ENCODE data around the gene CLEC3A. TPM values are rescaled to one million over a fixed set of nuclear protein-coding genes. Genes with fewer than 3 reads are reported as not detected.
"Not testable (repeated sequence)": the region's sequence is repeated elsewhere in the genome, so short reads cannot be mapped to it uniquely, and the experiment has no call there.

CLEC3A gene
- polyA plus RNA-seq (ENCODE audit: insufficient read length): not detected
- long read RNA-seq, donor 1: 0 reads
- long read RNA-seq, donor 2: 0 reads
- long read RNA-seq, donor 3: 0 reads
- long read RNA-seq, donor 4: 0 reads
- long read RNA-seq, donor 5: 0 reads
- long read RNA-seq, donor 6: 0 reads
- long read RNA-seq, donor 7: 0 reads
- long read RNA-seq, donor 8: 0 reads

DNA sequence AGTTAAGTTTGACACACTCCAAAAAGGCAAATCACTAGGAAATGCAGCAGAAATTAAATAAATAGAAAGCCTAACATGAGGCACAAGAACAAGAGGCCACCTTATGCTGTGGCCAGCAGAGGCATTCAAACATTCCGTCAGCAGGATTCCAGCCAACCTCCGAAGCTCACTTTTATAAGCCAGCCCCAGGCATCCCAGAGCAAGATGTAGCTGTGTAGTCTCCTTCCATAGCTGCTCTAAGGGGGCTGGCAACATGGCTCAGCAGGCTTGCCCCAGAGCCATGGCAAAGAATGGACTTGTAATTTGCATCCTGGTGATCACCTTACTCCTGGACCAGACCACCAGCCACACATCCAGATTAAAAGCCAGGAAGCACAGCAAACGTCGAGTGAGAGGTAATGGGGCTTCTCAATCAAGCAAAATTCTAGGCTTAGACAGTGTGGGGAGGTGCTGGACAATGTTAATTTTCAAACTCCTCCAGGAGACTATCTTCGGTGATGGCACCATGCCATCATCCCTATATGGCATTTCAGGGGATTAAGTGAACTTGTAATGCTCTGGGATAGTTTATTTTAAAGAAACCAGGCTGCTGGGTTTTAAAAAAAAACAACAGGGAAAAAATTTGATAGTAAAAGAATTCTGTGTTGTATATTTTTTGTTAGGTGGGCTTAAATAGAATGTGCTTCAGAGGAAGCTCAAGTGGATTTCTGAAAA, at the start of gene CLEC3A:
CLEC3A (plus strand) TSS at position 202 of the 714 bp plus-strand sequence; CDS start at position 281, 79 bp downstream.
- no peak for DNase-seq

- peak; percentile 37 for DNase-seq
Measured at GRCh38 chr16:77974883-77975282, 47.5 kb upstream of the CLEC3A start.

GRCh38 chr16:77975942-77976341, 46.4 kb upstream of the CLEC3A start:
- no peak for DNase-seq

DNA sequence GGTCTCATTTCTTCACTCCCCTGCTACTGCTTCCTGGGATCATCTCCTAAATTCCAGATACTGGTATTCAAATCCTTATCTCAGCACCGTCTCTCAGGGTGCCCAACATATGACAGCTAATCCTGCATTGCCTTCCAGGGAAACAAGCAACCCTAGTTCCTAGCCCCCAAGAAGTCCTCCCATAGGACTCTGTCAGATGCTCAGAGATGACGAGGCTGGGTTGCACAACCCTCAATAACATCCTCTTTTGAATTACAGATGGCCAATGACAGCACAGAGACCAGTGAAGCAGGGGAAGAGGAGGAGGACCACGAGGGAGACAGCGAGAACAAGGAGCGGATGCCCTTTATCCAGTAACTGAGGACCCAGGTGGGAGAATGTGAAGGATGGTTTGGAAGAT, 45.0 kb upstream of the CLEC3A start:
- no peak for DNase-seq

DNA sequence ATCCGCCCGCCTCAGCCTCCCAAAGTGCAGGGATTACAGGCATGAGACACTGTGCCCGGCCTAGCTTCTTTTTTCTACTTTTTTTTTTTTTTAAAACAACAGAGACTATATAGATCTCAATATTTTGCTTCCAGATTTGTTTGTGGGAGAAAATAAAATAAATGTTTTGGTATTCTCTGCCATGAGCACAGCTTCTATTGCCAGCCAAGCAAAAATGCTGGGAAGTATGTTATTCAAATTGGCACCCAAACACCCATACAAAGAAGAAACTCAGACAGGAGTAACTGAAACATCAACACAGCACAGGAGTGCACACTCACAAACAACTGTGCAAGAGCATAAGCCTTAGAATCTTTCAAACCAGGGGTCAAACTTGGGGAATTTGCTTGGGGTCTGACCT, 37.2 kb upstream of the CLEC3A start:
- DNase-seq: no peak

DNA sequence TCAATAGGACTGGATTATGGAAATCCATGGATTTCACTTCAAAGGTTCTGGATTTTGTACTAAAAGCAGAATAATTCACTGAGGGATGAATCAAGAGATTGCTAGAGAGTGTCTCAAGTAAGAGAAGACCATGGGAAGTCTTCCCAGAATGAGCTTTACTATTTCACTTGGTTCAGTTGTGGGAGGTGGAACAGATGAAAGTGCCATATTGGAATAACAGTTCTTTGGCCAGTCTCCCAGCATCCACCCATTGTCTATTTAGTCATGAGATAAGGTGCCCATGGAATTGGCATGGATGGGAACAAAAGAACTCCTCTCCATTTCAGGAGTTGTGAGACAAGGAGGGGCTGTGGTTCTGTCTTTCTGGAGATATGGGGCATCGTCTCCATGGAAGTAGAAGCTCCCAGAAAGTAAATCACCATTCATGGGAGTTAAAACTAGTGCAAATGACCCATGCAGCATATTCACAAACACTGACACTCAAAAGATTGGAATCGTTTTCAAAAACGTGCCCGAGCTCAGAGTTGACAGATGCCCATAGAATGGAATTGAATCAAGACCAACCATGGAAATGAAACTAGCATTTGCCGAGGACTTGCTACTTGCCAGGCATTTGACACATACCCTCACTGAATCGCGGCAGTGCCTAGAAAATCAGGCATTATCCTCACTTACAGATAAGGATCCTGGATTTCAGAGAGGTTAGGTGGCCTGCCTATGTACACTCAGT, 36.2 kb upstream of the CLEC3A start:
- no peak for DNase-seq

DNA sequence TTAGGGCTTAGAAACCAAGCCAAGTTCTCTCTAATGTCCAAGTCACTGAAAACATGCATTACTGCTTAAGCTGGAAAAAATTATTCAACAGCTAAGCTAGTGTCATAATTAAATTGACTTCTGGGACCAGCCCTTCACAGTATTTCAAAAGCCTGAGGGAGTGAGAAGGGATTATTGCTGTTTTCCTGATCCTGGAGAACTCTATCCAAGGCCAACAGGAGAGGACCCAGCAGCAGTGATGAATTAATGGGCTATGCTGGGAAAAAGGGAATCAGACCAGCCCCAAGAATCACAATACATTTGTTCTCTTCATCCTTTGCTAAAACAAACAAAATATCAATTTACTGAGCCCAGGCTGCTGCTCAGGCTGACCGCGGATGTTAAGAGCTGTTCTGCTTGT, 34.5 kb upstream of the CLEC3A start:
- no peak for DNase-seq

DNA sequence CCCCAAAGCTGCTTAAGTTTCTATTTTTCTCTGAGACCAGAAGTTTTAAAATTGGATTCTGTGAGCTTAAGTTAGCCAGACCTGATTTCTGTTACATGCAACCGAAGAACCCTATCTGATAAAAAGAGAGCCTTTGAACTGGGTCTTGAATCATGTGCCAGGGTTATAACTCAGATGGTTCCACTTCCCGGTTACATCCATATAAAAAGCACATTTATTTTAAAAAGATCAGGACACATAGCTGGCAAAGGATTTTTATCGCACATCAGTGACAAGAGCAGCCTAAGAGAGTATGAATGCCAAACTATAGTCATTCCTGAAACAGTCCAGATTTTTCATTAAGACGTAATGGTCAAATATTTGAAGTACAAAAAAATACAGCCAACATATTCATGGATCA, 32.5 kb upstream of the CLEC3A start:
- no peak for DNase-seq

DNA sequence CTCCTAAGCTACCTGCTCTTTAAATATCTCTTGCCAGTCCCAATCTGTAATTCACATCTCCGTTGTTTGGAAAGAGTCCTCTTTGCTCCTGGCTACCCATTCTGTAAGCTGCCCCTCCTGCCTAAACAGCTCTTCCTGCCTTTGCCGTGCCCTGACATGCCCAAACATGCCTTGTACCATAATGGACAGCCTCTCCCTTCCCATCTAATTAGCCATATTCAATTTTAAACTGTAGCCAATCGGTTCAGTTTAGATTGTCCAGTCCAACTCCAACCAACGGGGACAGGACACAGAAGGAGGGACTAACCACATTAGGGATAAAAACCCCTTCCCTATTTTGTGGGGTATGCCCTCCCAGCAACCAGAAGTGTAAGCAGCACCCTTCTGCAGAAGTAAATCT, 30.6 kb upstream of the CLEC3A start:
- DNase-seq: no peak

- not testable (repeated sequence) for DNase-seq
Measured at GRCh38 chr16:77992381-77992780, 30.0 kb upstream of the CLEC3A start.

DNA sequence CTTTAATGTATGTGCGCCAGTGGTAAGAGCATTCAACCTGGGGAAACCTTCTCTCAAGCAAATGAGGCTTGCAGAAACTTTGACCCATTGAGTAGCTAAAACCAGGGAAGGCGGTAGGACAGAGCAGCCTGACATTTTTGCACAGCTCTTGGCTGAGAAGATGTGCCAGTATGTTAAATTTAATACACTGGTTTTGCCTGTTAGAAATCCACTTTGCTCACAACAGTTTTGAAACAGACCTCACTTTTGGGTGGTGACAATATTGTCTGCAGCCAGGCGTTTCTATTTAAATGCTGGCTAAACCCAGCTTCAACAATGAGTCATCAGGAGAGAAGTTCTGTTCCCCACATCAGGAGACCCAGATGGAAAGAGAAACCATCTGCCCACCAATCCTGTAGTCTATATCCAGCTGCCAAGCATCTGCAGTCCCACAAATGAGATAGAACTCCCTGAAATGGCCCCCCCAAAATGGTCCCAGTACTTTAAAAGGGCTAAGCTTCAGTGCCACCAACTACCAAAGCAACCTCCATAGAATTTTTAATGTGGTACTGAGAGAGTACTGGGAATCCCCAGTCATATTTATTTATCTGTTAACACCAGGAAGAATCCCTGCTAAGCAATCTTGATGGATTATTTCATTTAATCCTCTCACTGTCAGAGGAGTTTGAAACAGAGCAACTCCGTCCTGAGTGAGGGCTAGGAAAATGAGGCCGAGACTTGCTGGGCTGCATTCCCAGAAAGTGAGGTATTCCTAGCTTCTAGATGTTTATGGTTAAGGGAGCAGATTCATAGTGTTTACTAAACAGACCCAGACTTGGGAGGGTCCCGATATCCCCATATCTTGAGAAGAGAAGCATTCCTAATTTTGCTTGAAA, 29.0 kb upstream of the CLEC3A start:
- DNase-seq: no peak

GRCh38 chr16:77995843-77996455, 26.4 kb upstream of the CLEC3A start:
- DNase-seq: no peak

- no peak for DNase-seq
Measured at GRCh38 chr16:77998350-77999023, 23.9 kb upstream of the CLEC3A start.

GRCh38 chr16:78001451-78002025, 20.8 kb upstream of the CLEC3A start:
- DNase-seq: no peak

- peak; percentile 79 for DNase-seq
Measured at GRCh38 chr16:78002915-78003538, 19.3 kb upstream of the CLEC3A start.

DNA sequence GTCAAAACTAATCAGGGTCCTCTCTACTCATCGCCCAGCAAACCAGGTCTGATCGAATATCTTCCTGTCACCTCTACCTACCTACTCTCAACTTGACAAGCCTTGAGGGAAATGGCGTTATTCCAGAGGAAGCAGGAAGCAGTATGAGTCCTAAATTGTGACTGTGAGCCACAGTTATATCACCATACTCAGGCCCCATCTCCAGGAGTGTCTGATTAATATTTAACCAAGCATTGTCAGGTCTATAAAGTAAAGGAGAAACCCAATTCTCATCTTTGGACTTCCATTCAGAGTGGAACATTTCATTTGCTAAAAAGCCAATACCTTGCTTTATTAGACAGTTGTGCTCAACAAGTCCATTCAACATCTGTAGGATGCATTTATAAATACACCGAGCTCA, 17.8 kb upstream of the CLEC3A start:
- DNase-seq: no peak

DNA sequence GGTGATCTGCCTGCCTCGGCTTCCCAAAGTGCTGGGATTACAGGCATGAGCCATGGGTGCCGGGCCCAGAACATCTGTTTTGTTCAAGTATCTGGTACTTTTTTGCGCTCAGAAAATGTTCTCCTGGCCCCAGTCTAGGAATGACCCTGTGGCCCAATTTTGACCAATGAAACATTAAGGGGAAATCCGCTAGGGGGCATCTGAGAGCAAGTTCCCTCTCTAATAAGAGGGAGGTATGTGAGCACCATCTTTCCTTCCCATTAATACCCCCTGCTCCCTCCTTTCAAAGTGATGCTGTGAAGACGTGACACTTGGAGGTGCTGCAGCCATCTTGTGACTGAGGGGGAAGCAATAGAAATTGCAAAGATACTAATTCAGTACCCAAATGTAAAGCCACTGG, 16.5 kb upstream of the CLEC3A start:
- no peak for DNase-seq

DNA sequence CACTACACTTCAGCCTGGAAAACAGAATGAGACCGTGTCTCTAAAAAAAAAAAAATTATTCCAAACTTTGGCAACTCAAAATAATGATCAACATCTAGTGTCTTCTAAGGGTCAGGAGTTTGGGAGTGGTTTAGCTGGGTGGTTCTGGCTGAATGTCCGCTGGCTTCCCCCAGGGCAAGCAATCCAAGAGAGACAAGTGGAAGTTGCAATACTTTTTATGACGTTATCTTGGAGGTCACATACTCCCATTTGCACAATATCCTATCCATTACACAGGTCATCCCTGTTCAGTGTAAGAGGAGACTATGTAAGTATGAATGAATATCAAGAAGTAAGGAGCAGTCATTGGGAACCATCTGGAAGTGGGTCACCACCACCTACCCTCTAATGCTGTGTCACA, 15.2 kb upstream of the CLEC3A start:
- DNase-seq: no peak

- no peak for DNase-seq
Measured at GRCh38 chr16:78024159-78024558, 1.8 kb downstream of the CLEC3A start.

DNA sequence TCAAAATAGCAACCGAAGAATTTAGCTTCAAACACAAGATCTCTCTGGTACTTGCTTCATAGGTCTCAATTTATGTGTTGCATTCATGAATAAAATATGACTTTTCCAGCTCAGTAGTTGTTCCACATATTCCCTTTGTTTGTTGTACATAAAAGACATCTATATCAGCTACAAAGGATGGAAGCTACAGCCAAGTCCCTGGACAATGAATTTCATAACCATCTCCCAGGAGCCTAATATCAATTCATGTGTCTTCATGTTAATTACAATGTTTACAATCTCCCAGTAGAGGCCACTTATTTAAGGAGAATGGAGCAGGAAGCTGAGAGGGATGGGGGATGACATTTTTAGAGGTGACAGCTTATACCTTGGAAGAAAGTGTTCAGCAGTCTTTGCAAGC, 3.3 kb downstream of the CLEC3A start:
- DNase-seq: no peak

GRCh38 chr16:78028018-78028417, 5.7 kb downstream of the CLEC3A start:
- DNase-seq: no peak

Data from left kidney (tissue), 8 donors.